Right cardiac atrium (tissue), 5 donors: ENCODE measurements around the gene ADAM10. TPM values are rescaled to one million over a fixed set of nuclear protein-coding genes. Genes with fewer than 3 reads are reported as not detected.

Source experiments
- ATAC-seq, 2 donors: fragments of 200-7000 bp; cut with Tn5 transposase; one replicate each; pipeline versions ENCODE4 v1.8.0 to v1.9.1; 2020; ENCODE audit warnings: moderate library complexity in 2 of 2, mild to moderate bottlenecking in 1 of 2
- DNase-seq, 3 donors: peaks; one replicate each; pipeline ENCODE4 v3.0.0-alpha.2; 2020
- H3K27ac ChIP-seq: one replicate; pipeline ENCODE4 v1.5.1; 2013; ENCODE audit warnings: mild to moderate bottlenecking, low read length, control low read depth, moderate library complexity
- H3K27me3 ChIP-seq: one replicate; pipeline ENCODE4 v1.6.1; 2013; ENCODE audit not compliant: control insufficient read depth, insufficient read depth
- H3K4me1 ChIP-seq: one replicate; pipeline ENCODE4 v1.6.1; 2013; ENCODE audit warnings: low read length; ENCODE audit not compliant: control insufficient read depth, insufficient read depth
- H3K4me3 ChIP-seq: one replicate; pipeline ENCODE4 v1.5.1; 2013; ENCODE audit warnings: low read length, control low read depth
- H3K9me3 ChIP-seq: one replicate; pipeline ENCODE4 v1.6.1; 2013; ENCODE audit warnings: low read length; ENCODE audit not compliant: control insufficient read depth
- WGBS: extraction: QIAGEN DNeasy Blood & Tissue Kit; methylation state at CpG from one replicate; pipeline ENCODE4 v1.1.7; 2013; 5-methylcytosine and 5-hydroxymethylcytosine counted together
- intact Hi-C, 4 donors: fragments of 100-400 bp; cut with DNase I; formaldehyde crosslinking; loops; one replicate each; pipeline versions ENCODE4 v1.11.0 to v1.14.0; 2022 to 2023
- polyA plus RNA-seq: library from polyadenylated mRNA; stranded (reverse); fragments of 200-250 nt; gene quantifications from one replicate; pipeline ENCODE4 v1.2.3, GENCODE V29; 2013
- total RNA-seq, 4 donors: library from RNA; stranded (reverse); fragmentation: NEBNext Ultra II Directional; extraction: Animal tissue kit (Norgen Biotek cat#: 25700); gene quantifications; one replicate each; pipeline ENCODE4 v1.2.1, GENCODE V29; 2021
- donor health status: healthy with polysubstance abuse.
- donor health status: DM: no; HTN: yes; CAD: no.
- donor health status: DM: no; HTN: no; CAD: no.
- donor health status: DM: no; HTN: yes; CAD: no; lungs with severe emphysema.
- donor health status: DM: yes; HTN: yes; CAD: no.

Gene ADAM10
- total and polyA plus RNA-seq, 5 donors = 14.1 to 103 (median 92.8) TPM

GRCh38 chr15:58548308-58549012 lies 201.0 kb downstream of the ADAM10 start:
- no peak for ATAC-seq
- Histone ChIP-seq H3K27me3 (no peaks in the 10 kb centered on the region), H3K27ac (peak overlapping the region; percentile 6), H3K4me1 (peaks cover 7% of the 10 kb centered on the region), H3K4me3 (no peak overlapping the region), H3K9me3 (no peaks in the 10 kb centered on the region)
- intact Hi-C loops = no loop called here
- WGBS = 83% methylated on average over 26 of the region's 26 CpGs
- DNase-seq = peak in 1 of 3 donors; percentile 49

DNA sequence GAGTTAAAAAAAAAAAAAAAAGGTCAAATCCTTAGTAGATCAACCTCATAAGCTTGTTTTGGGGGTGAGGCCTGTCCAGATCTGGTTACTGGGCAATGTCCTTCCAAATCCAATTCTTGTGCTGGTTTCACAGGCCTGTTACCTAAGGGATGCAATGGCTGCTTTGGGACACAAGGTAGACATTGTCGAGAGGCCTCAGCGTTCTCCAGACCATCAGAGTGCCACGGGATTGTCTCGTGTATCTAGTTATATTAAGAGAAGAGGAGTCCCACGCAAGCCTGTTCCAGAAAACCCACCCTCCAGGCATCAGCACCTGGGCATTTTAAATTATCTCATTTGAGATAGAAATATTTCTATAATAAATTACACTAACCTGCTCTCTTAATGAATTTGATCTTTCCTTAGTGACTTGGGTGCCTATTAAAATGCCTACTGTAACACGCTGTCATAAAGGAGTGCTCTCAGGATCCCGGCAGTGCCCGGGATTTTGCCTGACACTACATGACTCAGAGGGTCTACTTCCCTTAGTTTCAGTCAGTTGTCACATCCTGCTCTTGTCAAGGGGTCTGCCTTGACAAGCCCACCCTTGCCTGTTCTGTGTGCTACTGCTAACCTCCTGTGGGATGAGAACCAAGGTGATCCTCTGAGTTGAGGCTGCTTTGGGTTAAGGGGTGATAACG lies 201.7 kb downstream of the ADAM10 start:
- ATAC-seq = no peak
- intact Hi-C loops = no loop called here

GRCh38 chr15:58546635-58547627 lies 202.6 kb downstream of the ADAM10 start:
- intact Hi-C loops = no loop called here
- DNase-seq (peak; percentile 79 to 84 (median 80)), ATAC-seq (peak; percentile 90 to 93)
- Histone ChIP-seq H3K4me3 (no peak overlapping the region), H3K9me3 (no peaks in the 10 kb centered on the region), H3K4me1 (peaks cover 7% of the 10 kb centered on the region), H3K27ac (peak overlapping the region; percentile 65), H3K27me3 (no peaks in the 10 kb centered on the region)
- 60% methylated on average over 13 of the region's 13 CpGs for WGBS

More for the DNA sequence above, 201.7 kb downstream of the ADAM10 start:
- no peak for DNase-seq
- H3K9me3 ChIP-seq = no peaks in the 10 kb centered on the region
- H3K4me3 ChIP-seq = no peak overlapping the region
- H3K4me1 ChIP-seq = peaks cover 7% of the 10 kb centered on the region
- WGBS = 93% methylated on average over 9 of the region's 9 CpGs
- peak overlapping the region; percentile 37 for H3K27ac ChIP-seq
- no peaks in the 10 kb centered on the region for H3K27me3 ChIP-seq

GRCh38 chr15:58546066-58546591 lies 203.4 kb downstream of the ADAM10 start:
- WGBS = 61% methylated on average over 9 of the region's 9 CpGs
- Histone ChIP-seq H3K4me1 (peaks cover 7% of the 10 kb centered on the region), H3K9me3 (no peaks in the 10 kb centered on the region), H3K27me3 (no peaks in the 10 kb centered on the region), H3K4me3 (no peak overlapping the region), H3K27ac (peak overlapping the region; percentile 22)
- DNase-seq (peak in 2 of 3 donors; percentile 67 to 76), ATAC-seq (peak in 1 of 2 donors; percentile 7)
- intact Hi-C loops = no loop called here

- intact Hi-C loops = no loop called here
- ATAC-seq = no peak
Observed at GRCh38 chr15:58545307-58546065, 204.0 kb downstream of the ADAM10 start.

GRCh38 chr15:58544756-58545155 lies 204.8 kb downstream of the ADAM10 start:
- no peaks in the 10 kb centered on the region for H3K9me3 ChIP-seq
- H3K4me1 ChIP-seq = peaks cover 5% of the 10 kb centered on the region
- no peaks in the 10 kb centered on the region for H3K27me3 ChIP-seq
- ATAC-seq = no peak
- no peak overlapping the region for H3K27ac ChIP-seq
- DNase-seq = no peak
- WGBS = 95% methylated on average over 5 of the region's 5 CpGs
- no peak overlapping the region for H3K4me3 ChIP-seq
- intact Hi-C loops = no loop called here

More at GRCh38 chr15:58545307-58546065, 204.0 kb downstream of the ADAM10 start:
- peaks cover 7% of the 10 kb centered on the region for H3K4me1 ChIP-seq
- H3K4me3 ChIP-seq = no peak overlapping the region
- peak in 1 of 3 donors; percentile 29 for DNase-seq
- H3K9me3 ChIP-seq = no peaks in the 10 kb centered on the region
- no peaks in the 10 kb centered on the region for H3K27me3 ChIP-seq
- 89% methylated on average over 18 of the region's 18 CpGs for WGBS
- H3K27ac ChIP-seq = peak overlapping the region; percentile 21

GRCh38 chr15:58543664-58544335 lies 205.7 kb downstream of the ADAM10 start:
- DNase-seq = no peak
- 83% methylated on average over 17 of the region's 17 CpGs for WGBS
- Histone ChIP-seq H3K27me3 (no peaks in the 10 kb centered on the region), H3K4me3 (no peak overlapping the region), H3K9me3 (no peaks in the 10 kb centered on the region), H3K27ac (no peak overlapping the region), H3K4me1 (peaks cover 5% of the 10 kb centered on the region)
- no peak for ATAC-seq
- intact Hi-C loops = no loop called here

GRCh38 chr15:58541410-58542087 lies 208.0 kb downstream of the ADAM10 start:
- intact Hi-C loops = no loop called here
- no peak overlapping the region for H3K4me3 ChIP-seq
- no peaks in the 10 kb centered on the region for H3K4me1 ChIP-seq
- H3K9me3 ChIP-seq = no peaks in the 10 kb centered on the region
- H3K27ac ChIP-seq = no peak overlapping the region
- no peaks in the 10 kb centered on the region for H3K27me3 ChIP-seq
- 87% methylated on average over 22 of the region's 22 CpGs for WGBS
- DNase-seq = no peak
- no peak for ATAC-seq

DNA sequence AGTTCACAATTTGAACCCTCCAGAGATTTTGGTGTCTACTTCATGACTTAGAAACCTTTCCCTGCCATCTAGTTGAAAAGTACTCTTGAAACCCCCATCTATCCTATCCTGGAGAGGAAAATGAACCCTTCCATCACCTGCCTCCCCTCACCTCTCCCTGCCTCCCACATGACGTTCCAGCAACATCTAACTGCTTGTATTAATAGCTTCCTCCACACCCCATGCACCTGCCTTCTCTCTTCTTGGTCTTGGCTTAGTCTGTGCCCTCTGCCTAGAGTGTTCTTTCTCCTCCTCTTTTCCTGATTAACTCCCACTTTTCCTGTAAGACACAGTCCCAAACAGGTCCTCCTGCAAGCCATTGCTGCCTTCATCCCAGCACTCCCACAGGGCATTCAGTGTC lies 210.0 kb downstream of the ADAM10 start:
- ATAC-seq (no peak), DNase-seq (no peak)
- H3K27ac ChIP-seq = no peak overlapping the region
- H3K27me3 ChIP-seq = no peaks in the 10 kb centered on the region
- no peaks in the 10 kb centered on the region for H3K4me1 ChIP-seq
- intact Hi-C loops = no loop called here
- no peaks in the 10 kb centered on the region for H3K9me3 ChIP-seq
- no peak overlapping the region for H3K4me3 ChIP-seq
- 52% methylated on average over 1 of the region's 1 CpG for WGBS
